Ishikawa (cell line): ENCODE results near the gene DCAF8L1.

Experiments used
- CEBPB ChIP-seq: IDR thresholded peaks from 2 replicates; pipeline ENCODE4 v1.6.1; 2012
- CREB1 ChIP-seq: IDR thresholded peaks from 2 replicates; pipeline ENCODE4 v1.6.1; 2012; ENCODE audit warnings: low read depth
- EGR1 ChIP-seq: IDR thresholded peaks from 2 replicates; pipeline ENCODE4 v1.6.1; 2012
- EP300 ChIP-seq: IDR thresholded peaks from 2 replicates; pipeline ENCODE4 v1.6.1; 2012; ENCODE audit warnings: borderline replicate concordance
- FOXM1 ChIP-seq: IDR thresholded peaks from 2 replicates; pipeline ENCODE4 v1.6.1; 2012; ENCODE audit warnings: low read depth, borderline replicate concordance
- MAX ChIP-seq: IDR thresholded peaks from 2 replicates; pipeline ENCODE4 v1.6.1; 2012
- NFIC ChIP-seq: IDR thresholded peaks from 2 replicates; pipeline ENCODE4 v1.6.1; 2012
- RAD21 ChIP-seq: IDR thresholded peaks from 2 replicates; pipeline ENCODE4 v1.6.1; 2012; ENCODE audit warnings: low read depth
- REST ChIP-seq: IDR thresholded peaks from 2 replicates; pipeline ENCODE4 v1.6.1; 2012; ENCODE audit warnings: low read depth, mild to moderate bottlenecking
- TAF1 ChIP-seq: IDR thresholded peaks from 2 replicates; pipeline ENCODE4 v1.6.1; 2012; ENCODE audit warnings: low read depth, mild to moderate bottlenecking
- TCF12 ChIP-seq: IDR thresholded peaks from 2 replicates; pipeline ENCODE4 v1.6.1; 2012; ENCODE audit warnings: low read depth
- TEAD4 ChIP-seq: IDR thresholded peaks from 2 replicates; pipeline ENCODE4 v1.6.1; 2012
- USF1 ChIP-seq: IDR thresholded peaks from 2 replicates; pipeline ENCODE4 v1.6.1; 2012
- YY1 ChIP-seq: IDR thresholded peaks from 2 replicates; pipeline ENCODE4 v1.6.1; 2012; ENCODE audit warnings: low read depth
- ZBTB7A ChIP-seq: IDR thresholded peaks from 2 replicates; pipeline ENCODE4 v1.6.1; 2012; ENCODE audit warnings: low read depth

DCAF8L1 gene

GRCh38 chrX:27966955-27967354 is 14.3 kb downstream of the DCAF8L1 start:
- no peak for TF ChIP-seq TEAD4
- TF ChIP-seq YY1 = no peak
- no peak for TF ChIP-seq ZBTB7A
- TF ChIP-seq REST = no peak
- no peak for TF ChIP-seq FOXM1
- TF ChIP-seq CREB1 = no peak
- no peak for TF ChIP-seq TCF12
- TF ChIP-seq TAF1 = no peak

- TF ChIP-seq TCF12 (no peak), ZBTB7A (no peak), MAX (no peak), NFIC (no peak), CREB1 (no peak), TEAD4 (no peak), FOXM1 (no peak), TAF1 (no peak), EP300 (no peak), CEBPB (no peak), RAD21 (no peak), EGR1 (no peak), REST (no peak), USF1 (no peak), YY1 (no peak)
Measured at GRCh38 chrX:27966492-27966891, 14.8 kb downstream of the DCAF8L1 start.

GRCh38 chrX:27964432-27964831 is 16.8 kb downstream of the DCAF8L1 start:
- TF ChIP-seq TCF12 (no peak), EP300 (no peak), CREB1 (no peak), EGR1 (no peak), USF1 (no peak), RAD21 (no peak), TEAD4 (no peak), FOXM1 (no peak), REST (no peak), NFIC (no peak), TAF1 (no peak), MAX (no peak), CEBPB (no peak), ZBTB7A (no peak), YY1 (no peak)

GRCh38 chrX:27953171-27953570 is 28.1 kb downstream of the DCAF8L1 start:
- TF ChIP-seq USF1 = no peak
- no peak for TF ChIP-seq EGR1
- no peak for TF ChIP-seq TCF12
- TF ChIP-seq ZBTB7A = no peak
- no peak for TF ChIP-seq FOXM1
- TF ChIP-seq EP300 = no peak
- no peak for TF ChIP-seq CREB1
- no peak for TF ChIP-seq NFIC
- TF ChIP-seq MAX = no peak
- no peak for TF ChIP-seq REST
- no peak for TF ChIP-seq TEAD4
- no peak for TF ChIP-seq RAD21
- no peak for TF ChIP-seq YY1
